ENCODE measurements around the gene PLIN1.

PLIN1 gene, protein sequence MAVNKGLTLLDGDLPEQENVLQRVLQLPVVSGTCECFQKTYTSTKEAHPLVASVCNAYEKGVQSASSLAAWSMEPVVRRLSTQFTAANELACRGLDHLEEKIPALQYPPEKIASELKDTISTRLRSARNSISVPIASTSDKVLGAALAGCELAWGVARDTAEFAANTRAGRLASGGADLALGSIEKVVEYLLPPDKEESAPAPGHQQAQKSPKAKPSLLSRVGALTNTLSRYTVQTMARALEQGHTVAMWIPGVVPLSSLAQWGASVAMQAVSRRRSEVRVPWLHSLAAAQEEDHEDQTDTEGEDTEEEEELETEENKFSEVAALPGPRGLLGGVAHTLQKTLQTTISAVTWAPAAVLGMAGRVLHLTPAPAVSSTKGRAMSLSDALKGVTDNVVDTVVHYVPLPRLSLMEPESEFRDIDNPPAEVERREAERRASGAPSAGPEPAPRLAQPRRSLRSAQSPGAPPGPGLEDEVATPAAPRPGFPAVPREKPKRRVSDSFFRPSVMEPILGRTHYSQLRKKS

DNA sequence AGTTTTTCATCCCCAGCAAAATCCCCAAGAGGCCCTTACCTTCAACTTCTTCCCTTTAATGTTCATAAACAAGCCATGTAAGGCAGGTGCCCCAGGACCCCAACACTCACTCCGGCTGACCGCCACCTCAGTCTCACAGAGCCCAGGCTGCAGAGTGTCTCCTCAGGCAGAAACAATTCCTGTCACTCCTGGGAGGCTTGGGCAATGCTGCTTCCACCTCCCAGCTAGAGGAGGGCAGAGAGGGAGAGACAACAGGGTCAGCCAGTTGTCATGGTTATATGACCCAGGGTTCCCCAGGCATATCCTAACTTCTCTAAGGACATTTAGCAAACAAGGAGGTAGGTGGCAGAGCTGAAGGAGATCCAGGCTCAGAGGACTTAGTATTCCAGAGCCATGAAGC lies at the start of gene PLIN1:
TSS of gene PLIN1 (minus strand) at position 156 of the 400 bp plus-strand sequence. CDS start 1,878 bp downstream, outside the sequence.
- no peak within 1 kb of the TSS for H3K4me3 ChIP-seq (ENCODE audit: low read depth, low read length)

- H3K4me3 ChIP-seq (ENCODE audit: low read depth, low read length), result no peak overlapping the region
Observed at GRCh38 chr15:89728254-89728653, 49.1 kb upstream of the PLIN1 start.

GRCh38 chr15:89725064-89725463 lies 45.9 kb upstream of the PLIN1 start:
- H3K4me3 ChIP-seq (ENCODE audit: low read depth, low read length), result no peak overlapping the region

DNA sequence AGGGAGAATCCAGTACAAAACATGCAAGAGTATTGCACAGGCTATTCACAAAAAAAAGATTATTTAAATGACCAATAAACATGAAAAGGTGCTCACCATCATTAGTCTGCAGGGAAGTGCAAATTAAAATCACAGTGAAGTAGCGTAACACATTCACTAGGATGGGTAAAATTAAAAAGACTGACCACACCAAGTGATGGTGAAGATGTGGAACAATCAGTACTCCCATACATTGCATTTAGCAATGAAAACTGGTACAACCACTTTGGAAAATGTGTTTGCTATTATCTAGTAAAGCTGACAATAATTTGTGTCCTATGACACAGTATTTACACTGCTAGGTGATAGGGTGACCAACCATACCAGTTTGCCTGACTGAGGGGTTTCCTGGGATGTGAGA lies 45.5 kb upstream of the PLIN1 start:
- no peak overlapping the region for H3K4me3 ChIP-seq (ENCODE audit: low read depth, low read length)

DNA sequence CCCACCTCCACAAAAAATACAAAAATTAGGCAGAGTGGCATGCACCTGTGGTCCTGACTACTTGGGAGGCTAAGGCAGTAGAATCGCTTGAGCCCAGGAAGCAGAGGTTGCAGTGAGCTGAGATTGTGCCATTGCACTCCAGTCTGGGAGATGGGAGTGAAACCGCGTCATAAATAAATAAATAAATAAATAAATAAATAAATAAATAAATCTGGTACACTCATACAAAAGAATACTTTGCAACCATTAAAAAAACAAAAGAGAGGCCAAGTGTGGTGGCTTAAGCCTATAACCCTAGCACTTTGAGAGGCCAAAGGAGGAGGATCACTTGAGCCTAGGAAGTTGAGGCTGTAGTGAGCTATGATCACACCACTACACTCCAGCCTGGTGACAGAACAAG lies 43.9 kb upstream of the PLIN1 start:
- H3K4me3 ChIP-seq (ENCODE audit: low read depth, low read length), result no peak overlapping the region

- H3K4me3 ChIP-seq (ENCODE audit: low read depth, low read length), result no peak overlapping the region
Observed at GRCh38 chr15:89714775-89715174, 35.6 kb upstream of the PLIN1 start.

DNA sequence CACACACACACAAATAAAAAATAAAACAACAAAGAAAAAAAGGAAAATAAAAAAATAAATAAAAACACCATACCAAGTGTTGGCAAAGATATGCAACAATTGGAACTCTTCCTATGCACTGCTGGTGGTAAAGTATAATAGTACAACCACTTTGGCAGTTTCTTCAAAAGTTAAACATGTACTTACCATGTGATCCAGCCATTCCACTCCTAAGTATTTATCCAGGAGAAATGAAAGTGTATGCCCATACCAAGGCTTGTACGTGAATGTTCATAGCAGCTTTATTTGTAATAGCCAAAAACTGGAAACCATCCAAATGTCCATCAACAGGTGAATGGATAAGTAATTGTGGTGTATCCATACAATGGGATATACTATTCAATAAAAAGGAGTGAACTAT lies 28.4 kb upstream of the PLIN1 start:
- no peak overlapping the region for H3K4me3 ChIP-seq (ENCODE audit: low read depth, low read length)

GRCh38 chr15:89704411-89704810 lies 25.2 kb upstream of the PLIN1 start:
- H3K4me3 ChIP-seq (ENCODE audit: low read depth, low read length), result no peak overlapping the region

GRCh38 chr15:89695198-89695597 lies 16.0 kb upstream of the PLIN1 start:
- no peak overlapping the region for H3K4me3 ChIP-seq (ENCODE audit: low read depth, low read length)

GRCh38 chr15:89693696-89694095 lies 14.5 kb upstream of the PLIN1 start:
- H3K4me3 ChIP-seq (ENCODE audit: low read depth, low read length), result no peak overlapping the region

- H3K4me3 ChIP-seq (ENCODE audit: low read depth, low read length), result no peak overlapping the region
Observed at GRCh38 chr15:89693091-89693490, 13.9 kb upstream of the PLIN1 start.

DNA sequence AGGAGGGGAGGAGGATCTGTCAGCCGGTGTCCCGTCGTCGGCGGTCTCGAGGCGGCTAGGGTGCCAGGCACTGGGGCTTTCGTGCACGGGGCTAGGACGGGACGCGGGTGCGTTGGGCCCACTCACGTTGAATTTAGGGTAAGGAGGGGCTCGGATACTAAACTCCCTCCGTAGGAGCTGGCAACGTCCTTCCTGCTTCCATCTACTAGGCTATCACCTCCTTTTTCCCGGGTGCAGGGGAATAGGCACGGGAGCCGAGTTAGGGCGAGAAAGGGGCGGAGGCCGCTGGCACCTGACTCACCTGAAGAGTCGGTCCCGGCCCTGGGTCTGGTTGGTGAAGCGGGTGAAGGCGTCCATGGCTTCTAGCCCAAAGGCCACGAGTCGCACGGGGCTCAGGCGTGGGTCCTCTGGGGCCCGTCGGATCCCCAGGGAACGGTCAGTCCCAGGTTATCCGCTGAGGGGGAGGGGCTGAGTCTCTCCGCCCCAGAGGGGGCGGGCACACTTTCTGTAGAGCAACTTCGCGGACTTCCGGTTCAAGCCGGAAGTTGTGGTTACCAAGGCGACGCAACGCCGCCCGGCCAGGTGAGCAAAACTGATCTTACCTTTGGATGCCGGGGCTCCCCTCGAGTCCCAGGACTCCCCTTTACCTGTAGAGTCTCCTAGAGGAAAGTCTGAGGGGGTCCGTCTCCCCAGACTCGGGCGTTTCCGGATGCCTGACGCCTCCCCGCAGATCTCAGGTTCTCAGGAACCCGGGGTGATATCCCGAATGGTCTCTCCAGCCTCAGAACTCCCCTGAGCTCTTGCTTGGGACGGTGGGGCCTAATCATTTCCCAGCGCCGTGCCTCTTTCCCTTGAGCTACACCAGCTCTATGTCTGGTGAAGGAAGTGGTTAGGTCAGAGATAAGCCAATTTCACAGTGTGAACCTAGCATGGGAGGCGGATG lies 11.4 kb upstream of the PLIN1 start, which contains the start of the genes PEX11A and WDR93:
TSS of gene PEX11A (minus strand) at position 479 of the 943 bp plus-strand sequence. CDS start at position 357, 122 bp downstream.
TSS of gene WDR93 (plus strand) at position 536 of the 943 bp plus-strand sequence. CDS start 10,936 bp downstream, outside the sequence.
- H3K4me3 ChIP-seq (ENCODE audit: low read depth, low read length), result peak within 1 kb of the TSS; percentile 89

DNA sequence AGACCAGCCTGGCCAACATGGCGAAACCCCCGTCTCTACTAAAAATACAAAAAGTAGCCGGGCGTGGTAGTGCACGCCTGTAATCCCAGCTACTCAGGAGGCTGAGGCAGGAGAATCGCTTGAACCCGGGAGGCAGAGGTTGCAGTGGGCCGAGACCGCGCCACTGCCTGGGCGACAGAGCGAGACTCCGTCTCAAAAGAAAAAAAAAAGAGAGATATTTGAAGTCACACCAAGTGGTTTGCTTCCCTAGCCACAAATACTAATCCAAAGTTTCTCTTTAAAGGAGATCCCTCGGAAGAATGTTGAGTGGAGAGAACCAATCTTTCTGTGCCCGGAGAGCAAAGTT lies 10.7 kb upstream of the PLIN1 start:
- peak overlapping the region; percentile 89 for H3K4me3 ChIP-seq (ENCODE audit: low read depth, low read length)

DNA sequence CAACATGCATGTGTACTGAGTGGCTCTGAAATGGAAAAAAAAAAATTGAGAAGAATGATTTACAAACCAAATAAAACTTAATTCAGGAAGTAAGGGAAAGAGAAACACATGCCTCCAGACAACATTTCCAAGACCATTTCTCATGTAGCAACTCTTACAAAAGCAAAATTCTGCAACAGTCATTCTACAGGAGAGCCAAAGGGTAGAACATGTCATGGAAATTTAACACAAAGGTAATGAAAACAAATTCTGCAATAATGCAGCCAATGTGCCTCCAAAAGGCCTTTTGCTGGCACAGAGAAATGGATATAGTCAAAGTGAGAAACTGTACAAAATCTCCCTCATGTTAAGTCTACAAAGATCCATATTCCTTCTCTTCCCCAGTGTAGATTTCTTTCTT lies 7.4 kb upstream of the PLIN1 start:
- no peak overlapping the region for H3K4me3 ChIP-seq (ENCODE audit: low read depth, low read length)

DNA sequence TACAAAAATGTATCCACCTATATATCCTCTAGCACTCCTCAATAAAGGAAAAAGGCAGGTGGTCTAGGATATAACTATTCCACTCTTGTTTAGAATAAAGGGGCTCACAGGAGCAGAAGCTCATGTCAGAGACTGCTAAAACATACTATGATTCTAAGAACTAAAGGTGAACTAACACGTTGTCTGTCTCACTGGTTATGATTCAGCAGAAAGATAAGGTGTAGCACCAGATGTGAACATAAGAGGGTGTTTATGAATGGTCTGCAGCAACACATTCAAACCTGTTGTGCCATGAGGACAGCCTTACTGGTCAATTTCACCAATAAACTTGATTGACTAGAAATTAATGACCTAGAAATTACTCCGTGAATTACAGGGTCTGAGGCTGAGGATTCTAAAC lies 6.8 kb upstream of the PLIN1 start:
- no peak overlapping the region for H3K4me3 ChIP-seq (ENCODE audit: low read depth, low read length)

DNA sequence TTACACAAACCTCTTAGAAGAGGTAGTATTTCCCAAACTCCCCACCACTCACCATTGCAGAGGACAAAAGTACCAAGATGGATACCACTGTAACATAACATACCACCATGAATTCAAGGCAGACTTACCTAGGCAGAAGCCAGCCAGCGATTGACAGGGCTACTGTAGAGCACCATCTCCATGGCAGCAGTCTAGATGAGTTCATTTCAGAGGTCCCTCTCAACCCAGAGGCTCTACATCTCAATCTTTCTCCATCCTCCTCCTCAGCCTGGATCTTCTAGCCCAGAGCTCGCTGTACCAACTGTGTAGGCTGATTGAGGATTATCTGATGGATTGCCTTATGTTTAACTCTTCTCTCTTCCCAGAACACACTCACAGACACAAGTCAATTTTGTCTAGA lies 2.0 kb upstream of the PLIN1 start:
- H3K4me3 ChIP-seq (ENCODE audit: low read depth, low read length), result no peak overlapping the region

DNA sequence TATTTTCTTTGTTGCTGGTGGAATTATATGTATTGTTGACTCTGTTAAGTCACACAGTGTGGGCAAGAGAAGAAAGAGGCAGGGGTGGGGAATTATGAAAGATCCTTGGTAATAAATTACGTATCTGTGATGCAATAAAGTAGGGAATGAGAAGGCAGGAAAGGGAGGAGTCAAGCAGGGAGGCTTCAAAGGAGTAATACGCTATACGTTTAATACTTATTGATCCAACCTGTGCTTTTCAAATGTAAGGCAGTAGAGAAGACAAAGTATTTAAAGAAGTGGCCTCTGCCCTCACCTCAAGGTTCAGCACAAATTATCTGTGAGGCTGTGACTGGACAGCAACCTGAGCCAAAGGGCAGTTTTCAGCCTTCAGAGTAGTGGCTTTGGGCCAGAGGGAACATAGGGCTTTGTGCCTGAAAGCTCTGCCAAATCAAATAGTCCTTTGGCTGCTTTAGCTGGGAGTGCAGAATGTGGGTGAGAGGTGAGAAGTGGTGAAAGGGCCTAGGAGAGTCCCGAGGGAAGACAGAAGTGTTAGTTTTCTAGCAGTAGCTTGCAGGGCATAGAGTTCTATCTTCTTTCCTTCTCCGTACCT lies 1.2 kb upstream of the PLIN1 start:
- no peak overlapping the region for H3K4me3 ChIP-seq (ENCODE audit: low read depth, low read length)

DNA sequence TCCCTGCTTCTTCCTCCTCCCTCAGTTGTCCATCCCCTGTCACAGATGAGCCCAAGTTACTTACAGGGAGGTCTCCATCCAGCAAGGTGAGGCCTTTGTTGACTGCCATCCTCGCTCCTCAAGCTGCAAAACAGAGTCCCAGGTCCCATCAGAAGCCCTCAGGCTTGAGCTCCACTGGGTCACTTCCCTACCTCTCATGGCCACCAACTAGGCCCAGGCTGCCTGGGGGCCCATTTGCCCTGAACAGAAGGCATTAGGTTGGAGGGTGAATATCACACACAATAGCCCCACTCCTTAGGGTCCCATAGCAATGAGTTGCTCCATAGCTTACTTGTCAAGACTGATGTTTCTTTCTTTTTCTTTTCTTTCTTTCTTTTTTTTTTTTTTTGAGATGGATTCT lies 1.8 kb downstream of the PLIN1 start:
- no peak overlapping the region for H3K4me3 ChIP-seq (ENCODE audit: low read depth, low read length)

GRCh38 chr15:89675606-89676005 lies 3.6 kb downstream of the PLIN1 start:
- H3K4me3 ChIP-seq (ENCODE audit: low read depth, low read length), result no peak overlapping the region

- H3K4me3 ChIP-seq (ENCODE audit: low read depth, low read length), result no peak overlapping the region
Observed at GRCh38 chr15:89674526-89674925, 4.6 kb downstream of the PLIN1 start.

GRCh38 chr15:89673165-89673512 lies 6.0 kb downstream of the PLIN1 start:
- H3K4me3 ChIP-seq (ENCODE audit: low read depth, low read length), result no peak overlapping the region
